Activated effector memory CD4-positive, alpha-beta T cell treated with Interleukin-2 at 50 U/mL for 16 hours (primary cell): Measurements from ENCODE around the gene KPNB1.
"Not testable (repeated sequence)": the region's sequence is repeated elsewhere in the genome, so short reads cannot be mapped to it uniquely, and the experiment has no call there.

Experiments used
- DNase-seq: peaks from one replicate; pipeline ENCODE4 v3.0.0-alpha.2; 2020

The KPNB1 gene

DNA sequence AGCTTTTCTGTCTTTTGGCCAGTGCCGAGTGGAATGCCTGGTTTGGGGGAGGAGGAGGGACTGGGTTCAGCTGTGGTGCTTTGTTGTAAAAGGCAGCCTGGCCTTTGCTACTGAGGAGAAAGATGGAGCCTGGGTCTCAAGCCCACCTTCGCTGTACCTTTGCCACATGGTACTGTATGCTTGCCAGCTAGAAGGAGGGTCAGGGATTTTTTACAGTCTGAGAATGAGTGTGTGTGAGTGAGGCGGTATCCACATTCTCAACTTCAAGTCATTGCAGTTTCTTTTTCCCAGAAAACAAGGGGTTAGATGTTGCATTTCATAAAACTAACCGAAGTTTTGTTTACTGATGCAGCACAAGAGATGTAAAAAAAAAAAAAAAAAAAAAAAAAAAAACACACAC lies 33.0 kb downstream of the KPNB1 start:
- DNase-seq: not testable (repeated sequence)

DNA sequence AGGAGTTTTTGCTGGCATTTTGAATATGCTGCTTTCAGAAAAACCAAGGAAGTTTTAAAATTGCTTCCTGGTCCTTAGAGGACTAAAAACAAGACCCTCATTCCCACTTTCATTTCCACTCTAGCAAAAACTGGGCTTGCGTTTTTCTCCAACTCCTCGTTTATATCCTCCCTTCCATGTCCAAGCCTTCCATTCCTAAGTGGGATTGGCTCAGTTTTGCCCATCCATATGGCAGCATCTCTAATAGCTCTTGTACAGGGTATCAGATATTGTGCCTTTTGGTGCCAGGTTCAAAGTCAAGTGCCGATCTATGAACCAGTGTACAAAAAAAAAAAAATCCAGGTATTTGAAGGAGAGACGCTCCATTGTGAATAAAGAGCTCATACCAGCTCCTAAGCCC lies 34.3 kb downstream of the KPNB1 start:
- no peak for DNase-seq

DNA sequence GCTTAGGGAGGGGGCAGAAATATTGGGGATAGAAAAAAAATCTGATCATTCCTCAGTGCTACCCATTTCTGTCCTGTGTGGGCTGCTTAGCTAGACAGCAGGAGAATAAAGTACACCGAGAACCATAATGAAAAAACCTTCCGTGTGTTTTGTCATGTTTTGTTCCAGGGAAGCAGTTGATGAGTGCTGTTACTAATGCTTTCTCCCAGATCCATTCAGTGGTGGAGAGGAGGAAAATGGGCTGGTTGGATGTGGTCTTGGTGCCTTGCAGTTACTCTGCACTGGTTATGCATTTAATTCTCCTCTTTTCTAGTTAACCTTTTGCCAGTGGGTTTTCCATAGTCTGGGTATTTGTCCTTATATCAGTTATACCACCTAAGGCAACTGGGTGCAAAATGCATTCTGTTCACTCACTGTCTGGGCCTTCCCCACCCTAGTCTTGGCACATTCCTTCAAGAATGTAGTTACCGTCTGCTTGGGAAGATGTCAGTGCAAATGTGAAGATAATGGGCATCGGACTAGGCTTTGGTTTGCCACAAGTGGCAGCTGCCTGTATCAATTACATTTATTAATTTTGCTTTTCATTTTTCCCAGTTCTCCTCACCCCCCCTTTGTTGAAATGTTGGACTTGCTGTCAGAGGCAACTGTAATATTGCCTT lies 34.9 kb downstream of the KPNB1 start:
- DNase-seq: no peak

DNA sequence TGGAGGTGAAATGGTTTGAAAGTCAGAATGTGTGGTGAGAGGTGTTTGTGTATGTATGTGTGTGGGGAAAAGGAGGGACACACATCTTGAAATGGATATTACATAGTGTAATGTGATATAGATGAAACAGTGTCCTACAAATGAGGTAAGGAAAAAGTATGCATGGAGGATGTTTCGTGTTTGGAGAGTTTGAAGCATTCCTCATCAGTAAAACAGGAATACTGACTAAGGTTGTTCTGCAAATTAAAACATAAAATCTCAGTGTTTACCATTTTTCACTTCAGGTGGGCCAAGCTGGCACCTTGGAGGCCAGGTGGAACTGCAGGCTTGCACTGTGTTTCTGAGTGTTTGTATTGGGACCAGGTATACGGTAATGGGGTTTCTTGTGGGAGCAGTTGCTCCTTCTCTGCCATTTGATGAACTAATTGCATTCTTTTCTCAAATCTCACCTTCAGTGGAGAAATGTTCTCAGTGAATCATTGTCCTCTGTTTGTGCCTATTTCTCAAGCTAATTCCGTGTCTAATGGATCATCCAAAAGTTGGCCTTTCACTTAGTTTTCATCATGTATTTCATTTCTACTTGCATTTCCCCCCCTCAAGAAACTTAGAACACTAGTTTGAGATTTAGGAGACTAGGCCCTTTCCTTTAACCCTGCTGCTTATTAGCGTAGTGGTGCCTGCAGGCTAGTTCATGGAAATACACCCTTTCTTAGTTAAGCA lies 36.0 kb downstream of the KPNB1 start:
- no peak for DNase-seq

DNA sequence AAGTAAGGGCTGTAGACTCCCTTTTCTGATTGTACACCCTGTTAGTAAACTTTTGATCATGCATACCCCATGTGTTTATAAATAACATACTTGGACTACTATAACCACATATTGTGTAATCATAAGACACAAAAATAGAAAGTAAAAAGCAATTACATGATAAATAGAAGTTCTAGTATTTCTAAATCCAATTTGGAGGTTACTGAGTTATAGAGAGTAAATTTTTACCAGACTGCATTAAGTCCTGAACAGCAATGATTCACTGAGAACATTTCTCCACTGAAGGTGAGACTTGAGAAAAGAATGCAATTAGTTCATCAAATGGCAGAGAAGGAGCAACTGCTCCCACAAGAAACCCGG lies 36.5 kb downstream of the KPNB1 start:
- DNase-seq: no peak

DNA sequence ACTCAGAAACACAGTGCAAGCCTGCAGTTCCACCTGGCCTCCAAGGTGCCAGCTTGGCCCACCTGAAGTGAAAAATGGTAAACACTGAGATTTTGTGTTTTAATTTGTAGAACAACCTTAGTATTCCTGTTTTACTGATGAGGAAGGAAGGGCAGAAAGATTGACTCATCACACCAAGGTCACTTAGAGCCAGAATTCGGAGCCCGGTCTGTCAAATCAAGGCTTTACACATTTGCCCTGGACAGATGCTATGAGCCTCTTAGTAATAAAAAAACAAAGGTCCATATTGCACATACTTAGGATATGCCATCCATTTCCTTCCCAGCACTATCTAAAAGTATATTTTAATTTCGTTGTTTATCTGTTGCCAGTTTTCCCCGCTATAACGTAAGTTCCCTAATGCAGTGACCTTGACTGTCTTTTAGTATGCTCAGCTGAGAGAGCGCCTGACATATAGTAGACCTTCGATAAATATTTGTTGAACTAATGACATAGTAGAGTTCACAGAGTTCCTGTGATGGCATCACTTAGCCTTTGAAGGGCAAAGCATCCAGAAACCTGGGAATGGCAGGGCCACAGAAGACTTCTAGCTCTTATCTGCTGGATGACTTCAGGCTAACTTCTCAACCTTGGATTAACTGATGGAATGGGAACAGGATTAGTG lies 37.1 kb downstream of the KPNB1 start:
- DNase-seq: no peak

DNA sequence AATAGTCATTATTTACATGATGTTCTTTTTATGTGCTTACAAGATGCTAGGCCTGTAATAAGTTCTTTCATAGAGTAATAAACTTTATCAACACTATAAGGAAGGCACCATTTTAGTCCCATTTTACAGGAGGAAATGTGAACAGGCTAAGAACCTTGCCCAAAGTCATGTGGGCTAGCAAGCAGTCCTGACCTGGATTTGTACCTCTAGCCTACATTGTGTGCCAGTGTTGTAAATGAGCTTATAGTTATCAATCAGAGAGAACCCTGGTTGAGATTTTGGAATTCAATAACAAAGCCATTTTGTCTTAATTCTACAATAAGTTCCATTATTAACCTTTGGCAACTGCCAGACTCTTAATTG lies 37.6 kb downstream of the KPNB1 start:
- DNase-seq: no peak

DNA sequence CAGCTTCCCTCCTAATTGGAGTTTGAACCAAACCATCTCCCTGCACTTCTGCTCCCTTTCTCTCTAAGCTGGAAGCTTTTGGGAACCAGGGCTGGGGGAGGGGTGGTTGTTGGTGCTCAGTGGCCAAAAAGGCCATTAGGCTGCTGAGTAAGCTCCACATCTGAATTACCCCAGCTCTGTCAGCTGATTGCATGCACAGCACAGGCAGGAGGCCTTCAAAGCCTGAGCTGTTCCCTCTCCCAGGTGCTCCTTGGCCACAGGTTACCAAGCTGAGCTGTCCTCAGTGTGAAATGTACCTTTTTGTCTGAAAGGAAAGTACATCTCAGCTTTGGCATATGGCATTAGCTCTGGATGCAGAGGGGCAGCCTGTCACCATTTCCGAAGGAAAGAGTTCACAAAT lies 38.0 kb downstream of the KPNB1 start:
- DNase-seq: no peak

DNA sequence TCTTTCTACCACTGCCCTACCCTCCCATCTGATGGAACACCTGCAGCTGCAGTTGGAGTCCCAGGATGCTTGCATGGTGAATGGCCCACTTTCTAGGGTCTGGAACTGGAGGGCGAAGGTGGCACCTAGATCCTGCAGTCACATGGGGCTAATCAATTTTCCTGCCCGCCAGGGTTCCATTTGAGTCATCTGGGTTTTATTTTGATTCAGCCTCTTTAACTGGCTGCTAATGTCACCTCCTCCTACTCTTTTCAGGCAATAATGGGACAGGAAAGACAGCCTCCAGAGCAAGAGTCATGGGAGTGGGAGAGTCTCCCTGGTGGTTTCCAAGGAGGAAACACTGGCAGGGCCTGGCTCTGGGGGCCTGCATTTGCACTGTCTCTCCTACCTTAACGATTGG lies 40.4 kb downstream of the KPNB1 start:
- DNase-seq: no peak

DNA sequence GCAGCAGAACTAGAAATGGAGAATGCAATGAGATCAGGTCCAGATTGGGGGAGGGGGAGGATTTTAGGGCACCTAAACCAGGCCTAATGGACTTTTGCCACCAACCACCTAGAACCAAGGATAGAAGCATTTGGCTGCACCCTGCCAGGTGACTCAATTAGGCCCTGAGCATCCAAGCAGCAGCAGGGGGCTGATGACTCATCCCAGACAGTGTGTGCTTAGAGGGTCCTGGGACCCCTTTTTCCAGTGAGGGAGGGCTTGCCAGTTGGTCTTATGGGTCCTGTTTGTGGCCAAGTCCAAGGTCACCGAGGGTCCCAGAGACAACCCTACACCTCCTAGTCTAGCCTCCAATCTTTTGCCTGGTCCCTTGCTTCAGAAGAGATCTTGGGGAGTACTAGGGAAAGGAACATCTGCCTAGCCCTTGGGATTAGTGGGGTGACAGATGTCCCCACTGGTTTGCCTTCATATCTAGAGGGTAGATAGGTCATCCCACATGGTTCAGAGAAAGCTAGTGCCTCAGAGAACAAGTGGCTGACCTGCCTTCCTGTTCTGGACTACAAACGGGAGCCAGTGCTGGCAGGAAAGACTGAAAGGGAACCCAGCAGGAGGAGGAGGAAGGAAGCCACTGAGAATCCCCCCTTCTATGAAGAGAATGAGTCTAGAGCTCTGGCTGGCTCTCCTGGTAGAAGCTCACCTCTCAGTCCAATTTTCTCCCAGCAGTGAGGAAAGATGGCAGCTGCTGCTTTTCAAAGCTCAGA lies 42.6 kb downstream of the KPNB1 start:
- no peak for DNase-seq

DNA sequence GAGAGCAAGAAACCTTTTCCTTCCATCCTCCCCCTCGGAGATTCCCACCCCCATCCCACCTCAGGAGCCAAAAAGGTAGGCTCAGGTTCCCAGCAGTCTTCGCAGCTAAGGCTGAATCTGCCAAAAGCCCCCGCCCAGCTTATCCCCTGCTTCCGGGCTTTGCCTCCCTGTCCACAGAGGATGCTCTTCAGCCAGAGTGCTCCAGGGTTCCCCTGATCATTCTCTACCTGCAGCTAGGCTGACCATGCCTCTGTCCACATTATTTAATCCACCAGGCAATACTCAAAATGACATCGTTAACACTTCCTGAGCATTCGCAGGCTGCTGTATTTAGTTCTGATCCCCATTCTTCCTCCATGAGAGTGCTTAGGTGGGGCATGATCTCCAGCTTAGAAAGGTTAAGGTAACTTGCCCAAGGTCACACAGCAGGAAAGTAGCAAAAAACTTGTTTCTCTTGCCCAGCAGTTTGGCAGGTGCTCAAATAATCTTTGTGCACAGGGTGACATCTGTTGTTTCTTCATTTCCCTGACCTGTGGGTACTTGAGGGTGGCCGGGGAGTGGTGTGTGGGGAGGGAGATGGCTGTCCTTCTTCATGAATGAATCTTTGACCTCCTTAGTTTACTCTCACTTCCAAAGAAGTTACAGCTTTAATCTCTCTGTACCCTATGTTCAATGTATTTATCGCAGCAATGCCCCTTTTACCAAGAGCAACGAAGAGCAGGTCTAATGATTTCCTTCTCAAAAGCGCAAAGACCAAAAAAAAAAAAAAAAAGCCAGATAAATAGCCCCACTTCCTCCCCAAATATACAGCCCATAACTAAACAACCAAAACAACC lies 43.4 kb downstream of the KPNB1 start:
- no peak for DNase-seq

DNA sequence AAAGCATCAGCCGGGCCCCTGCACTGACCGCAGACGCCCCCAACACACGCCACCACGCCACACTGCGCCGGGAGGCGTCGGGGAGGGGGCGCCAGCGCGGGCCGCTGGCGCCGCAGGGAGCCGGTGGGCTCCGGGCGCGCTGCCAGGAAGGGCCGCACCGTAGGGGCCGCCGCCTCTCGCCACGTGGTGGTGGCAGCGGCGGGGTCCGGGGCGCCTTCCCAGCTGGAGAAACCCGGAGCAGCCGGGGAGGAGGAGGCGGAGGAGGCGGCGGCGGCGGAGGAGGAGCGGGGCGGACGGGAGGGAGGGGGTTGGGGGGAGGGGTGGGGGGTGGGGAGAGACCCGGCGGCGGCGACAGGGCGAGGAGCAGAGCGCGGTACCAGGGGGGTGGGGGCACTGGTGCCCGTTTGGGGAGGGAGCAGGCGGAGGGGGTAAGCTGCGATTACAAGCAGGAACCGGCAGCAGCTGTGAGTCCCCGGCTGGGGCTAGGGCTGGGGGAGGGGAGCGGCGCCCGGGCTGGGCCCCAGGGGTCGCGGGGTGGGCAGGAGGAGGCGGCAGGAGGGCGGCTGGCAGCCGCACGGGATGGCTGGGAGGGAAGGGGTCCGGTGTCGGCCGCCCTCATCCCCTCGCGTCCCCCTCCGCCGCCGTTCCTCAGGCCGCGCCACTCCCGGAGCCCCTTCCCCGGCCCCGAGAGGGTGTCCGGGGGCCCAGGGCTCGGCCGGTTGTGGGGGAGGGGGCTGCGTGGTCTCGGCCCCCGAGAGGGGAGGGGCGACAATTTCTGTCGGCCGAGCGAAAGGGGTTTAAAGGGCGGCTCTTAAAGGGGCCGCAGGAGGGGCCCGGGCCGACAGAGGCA lies 44.2 kb downstream of the KPNB1 start, which contains the start of gene TBKBP1:
TBKBP1 (plus strand) TSS at position 431 of the 850 bp plus-strand sequence. CDS start 1,952 bp downstream, outside the sequence.
- DNase-seq: no peak

DNA sequence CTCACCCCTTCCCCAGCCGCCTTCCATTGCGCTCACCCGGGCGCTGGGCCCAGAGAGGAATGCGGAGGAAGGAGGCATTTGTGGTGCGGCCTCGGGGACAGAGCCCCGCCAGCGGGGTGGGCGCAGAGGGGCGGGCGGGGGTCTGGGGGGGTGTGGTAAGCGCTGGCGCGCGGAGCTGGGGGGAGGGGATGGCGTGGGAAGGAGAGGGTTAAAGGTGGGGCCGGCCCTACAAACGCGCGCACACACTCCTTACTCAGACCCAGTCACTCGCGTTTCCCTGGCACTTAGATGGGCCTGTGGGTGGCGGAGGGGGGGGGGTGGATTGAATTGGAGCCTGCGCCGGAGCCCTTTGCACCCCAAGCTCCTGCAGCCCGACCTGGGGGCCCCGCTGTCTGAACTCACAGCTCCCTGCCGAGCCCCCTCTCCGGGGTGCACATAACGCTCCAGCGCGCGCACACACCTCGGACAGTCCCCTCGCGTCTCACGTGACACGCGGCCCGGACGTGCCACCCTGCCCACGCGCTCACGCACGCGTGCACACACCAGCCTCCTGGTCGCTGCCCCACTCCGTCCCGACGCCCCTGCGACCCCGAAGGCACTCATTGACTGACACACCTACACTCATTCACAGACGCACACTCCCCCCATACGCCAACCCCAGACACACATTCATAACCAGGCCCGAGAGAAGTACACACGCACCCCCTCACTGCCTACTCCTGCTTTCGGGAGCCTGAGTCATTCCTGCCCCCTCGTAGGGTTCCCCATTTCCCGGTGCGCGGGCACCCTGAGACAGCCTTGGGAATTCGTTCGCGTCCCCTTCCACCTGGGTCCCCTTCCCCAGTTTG lies 45.1 kb downstream of the KPNB1 start:
- DNase-seq: no peak

DNA sequence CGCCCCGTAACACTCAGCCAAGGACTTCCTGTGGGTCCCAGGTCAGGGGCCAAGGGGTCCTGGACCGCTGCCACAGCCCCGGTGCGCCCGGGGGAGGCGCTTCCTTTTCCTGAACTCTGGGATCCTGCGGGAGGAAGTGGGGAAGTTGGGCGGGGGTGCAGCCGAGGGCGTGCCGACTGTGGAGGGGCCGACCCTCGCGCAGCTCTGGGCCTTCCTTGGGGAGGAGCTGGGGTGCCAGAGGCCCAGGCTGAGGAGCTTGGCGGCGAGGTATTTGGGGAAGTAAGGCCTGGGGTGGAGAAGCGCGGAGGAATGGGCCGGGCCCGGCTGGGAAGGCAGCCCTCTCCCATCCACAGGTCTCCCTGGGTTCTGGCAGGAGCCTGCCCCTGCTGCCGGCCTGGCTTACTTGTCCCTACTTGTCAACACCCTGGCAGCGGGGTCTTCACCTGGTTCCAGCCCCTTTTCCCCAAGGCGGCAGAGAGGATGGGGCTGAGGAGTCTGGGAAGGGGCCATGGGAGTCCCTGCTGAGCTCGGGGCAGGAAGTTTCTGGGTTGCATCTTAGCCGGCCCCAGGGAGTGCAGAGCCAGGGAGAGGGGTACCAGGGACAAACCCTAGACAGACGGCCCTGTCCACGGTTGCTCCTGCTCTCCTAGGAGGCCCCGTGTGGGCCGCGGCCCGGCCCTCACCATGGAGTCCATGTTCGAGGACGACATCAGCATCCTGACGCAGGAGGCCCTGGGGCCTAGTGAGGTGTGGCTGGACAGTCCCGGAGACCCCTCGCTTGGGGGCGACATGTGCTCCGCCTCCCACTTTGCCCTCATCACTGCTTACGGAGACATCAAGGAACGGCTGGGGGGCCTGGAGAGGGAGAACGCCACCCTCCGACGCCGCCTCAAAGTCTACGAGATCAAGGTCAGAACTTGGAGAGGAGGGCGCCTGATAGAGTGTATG lies 46.0 kb downstream of the KPNB1 start:
- no peak for DNase-seq

DNA sequence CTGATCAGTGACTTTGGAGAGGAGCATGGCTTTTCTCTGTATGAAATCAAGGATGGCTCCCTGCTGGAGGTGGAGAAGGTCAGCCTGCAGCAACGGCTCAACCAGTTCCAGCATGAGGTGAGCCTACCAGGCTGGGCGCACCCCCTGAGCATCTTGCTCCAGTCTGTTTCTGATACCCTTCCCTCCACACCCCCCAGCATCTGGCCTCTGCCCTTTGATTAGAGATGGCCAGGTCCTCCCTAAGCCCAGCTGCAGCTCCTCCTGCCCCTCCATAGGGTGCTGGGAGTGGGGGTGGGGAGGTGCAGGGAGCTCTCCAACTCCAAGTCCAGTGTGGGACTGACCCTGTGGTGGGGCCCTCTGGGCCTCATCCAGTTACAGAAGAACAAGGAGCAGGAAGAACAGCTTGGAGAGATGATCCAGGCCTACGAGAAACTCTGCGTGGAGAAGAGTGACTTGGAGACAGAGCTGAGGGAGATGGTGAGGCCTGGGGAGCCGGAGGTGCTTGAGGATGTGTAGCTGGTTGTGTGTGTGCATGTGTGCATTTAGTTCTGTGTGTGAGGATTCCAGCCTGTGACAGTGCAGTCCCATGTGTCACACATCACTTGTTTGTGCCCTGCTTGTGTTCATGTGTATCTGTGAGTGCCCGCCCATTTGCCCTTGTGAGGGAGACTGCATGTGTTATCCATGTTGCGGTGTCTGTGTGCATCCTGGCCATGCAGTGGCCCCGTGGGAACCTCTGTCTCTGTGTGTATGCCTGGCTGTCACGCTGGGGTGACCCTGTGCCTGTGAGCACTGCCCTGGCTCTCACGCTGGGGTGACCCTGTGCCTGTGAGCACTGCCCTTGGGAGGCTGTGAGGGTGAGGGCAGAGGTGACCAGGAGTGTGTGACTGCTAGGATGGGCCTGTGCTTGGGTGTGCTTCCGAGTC lies 47.3 kb downstream of the KPNB1 start:
- no peak for DNase-seq

DNA sequence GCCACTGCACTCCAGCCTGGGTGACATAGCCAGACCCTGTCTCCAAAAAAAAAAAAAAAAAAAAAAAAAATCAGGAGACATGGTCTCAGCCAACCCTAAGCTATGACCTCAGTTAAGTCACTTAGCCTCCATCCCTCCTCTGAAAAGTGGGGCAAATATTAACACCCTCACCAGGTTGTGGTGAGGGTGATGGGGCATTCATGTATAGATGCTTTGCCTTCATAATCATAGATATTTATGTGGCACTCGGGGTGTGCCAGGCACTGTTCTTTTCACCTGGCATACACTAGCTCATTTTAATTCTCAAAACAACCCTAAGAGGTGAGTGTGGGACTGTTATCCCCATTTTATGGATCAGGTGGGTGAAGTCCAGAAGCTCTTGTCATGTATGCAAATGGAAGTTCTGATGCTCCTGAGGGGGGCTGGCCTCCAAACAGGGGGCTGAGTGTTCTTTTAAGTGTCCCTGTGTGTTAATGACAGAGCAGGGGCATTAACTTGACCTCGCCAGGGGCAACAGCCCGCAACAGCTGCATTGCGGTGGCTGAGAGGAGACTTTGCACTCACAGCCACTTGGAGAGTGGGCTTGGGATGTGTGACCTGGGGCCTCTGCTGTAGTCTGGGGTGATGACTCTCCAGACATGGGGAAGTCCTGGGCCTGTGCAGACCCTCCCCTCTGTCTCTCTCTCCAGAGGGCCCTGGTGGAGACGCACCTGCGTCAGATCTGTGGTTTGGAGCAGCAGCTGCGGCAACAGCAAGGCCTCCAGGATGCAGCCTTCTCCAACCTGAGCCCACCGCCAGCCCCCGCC lies 48.4 kb downstream of the KPNB1 start:
- no peak for DNase-seq
